Coronary artery (tissue), 2 donors: ENCODE data around the gene POMC.

Experiments
- DNase-seq: peaks from one replicate; pipeline ENCODE4 v3.0.0-alpha.2; 2017; ENCODE audit warnings: low spot score
- H3K27ac ChIP-seq, 2 donors: fragments of 200-600 bp; sonication (generic); one replicate each; pipeline ENCODE4 v1.5.1; 2016 to 2019
- H3K4me3 ChIP-seq: fragments of 200-600 bp; sonication (generic); 2 replicates; pipeline ENCODE4 v1.5.1; 2016; ENCODE audit warnings: mild to moderate bottlenecking, moderate library complexity
- TF ChIP-seq, protein P1 (sequence below): fragments of 200-600 bp; sonication (generic); IDR thresholded peaks from one replicate; pipeline ENCODE4 v1.5.1; 2019; ENCODE audit warnings: antibody characterized with exemption

Gene POMC

GRCh38 chr2:25125976-25126375, 42.4 kb downstream of the POMC start:
- Histone ChIP-seq H3K4me3 (no peak overlapping the region), H3K27ac (no peak overlapping the region)
- TF ChIP-seq, protein P1, sequence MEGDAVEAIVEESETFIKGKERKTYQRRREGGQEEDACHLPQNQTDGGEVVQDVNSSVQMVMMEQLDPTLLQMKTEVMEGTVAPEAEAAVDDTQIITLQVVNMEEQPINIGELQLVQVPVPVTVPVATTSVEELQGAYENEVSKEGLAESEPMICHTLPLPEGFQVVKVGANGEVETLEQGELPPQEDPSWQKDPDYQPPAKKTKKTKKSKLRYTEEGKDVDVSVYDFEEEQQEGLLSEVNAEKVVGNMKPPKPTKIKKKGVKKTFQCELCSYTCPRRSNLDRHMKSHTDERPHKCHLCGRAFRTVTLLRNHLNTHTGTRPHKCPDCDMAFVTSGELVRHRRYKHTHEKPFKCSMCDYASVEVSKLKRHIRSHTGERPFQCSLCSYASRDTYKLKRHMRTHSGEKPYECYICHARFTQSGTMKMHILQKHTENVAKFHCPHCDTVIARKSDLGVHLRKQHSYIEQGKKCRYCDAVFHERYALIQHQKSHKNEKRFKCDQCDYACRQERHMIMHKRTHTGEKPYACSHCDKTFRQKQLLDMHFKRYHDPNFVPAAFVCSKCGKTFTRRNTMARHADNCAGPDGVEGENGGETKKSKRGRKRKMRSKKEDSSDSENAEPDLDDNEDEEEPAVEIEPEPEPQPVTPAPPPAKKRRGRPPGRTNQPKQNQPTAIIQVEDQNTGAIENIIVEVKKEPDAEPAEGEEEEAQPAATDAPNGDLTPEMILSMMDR: no peak
- no peak for DNase-seq

DNA sequence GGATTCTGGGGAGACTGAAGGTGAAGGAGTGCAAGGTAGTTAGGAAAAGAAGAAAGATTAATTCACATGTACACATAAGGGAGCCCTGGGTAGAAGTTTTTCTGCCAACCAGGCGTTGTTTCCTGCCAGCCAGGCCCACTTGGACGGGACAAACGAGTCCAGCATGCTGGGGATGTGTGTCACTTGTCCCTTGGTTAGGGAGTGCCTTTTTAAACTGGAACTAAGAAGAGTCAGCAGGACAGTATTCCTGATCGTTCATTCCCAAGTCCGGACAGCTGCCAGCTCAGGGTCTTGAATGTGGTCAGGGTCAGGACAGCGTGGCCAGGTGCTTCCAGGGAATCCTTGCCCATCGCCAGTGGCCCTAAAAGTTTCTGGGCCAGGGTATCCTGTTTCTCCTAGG, 43.2 kb downstream of the POMC start:
- H3K4me3 ChIP-seq: no peak overlapping the region
- TF ChIP-seq, protein P1: no peak
- H3K27ac ChIP-seq: no peak overlapping the region
- no peak for DNase-seq

DNA sequence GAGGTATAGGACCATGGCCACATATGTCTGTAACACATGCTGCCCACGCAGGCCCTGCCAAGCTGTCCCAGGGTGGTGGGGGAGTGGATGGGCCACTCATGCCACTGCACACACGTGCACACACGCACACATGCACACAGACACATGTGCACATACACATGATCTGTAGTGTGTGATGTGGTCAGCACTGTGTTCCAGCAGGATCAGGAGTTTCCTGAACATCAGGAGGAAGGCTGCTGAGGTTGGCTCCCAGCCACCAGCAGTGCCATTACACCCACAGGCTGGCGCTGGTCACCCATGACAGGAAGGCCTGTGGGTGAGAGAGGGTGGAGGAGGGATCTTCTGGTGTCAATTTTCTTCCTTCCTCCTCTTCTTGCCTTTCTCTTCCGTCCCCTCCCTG, 44.7 kb downstream of the POMC start:
- no peak for DNase-seq
- no peak overlapping the region for H3K27ac ChIP-seq
- no peak overlapping the region for H3K4me3 ChIP-seq
- TF ChIP-seq, protein P1: no peak

GRCh38 chr2:25122367-25122766, 46.0 kb downstream of the POMC start:
- H3K27ac ChIP-seq: no peak overlapping the region
- H3K4me3 ChIP-seq: no peak overlapping the region
- TF ChIP-seq, protein P1: no peak
- DNase-seq: no peak

GRCh38 chr2:25119263-25119662, 49.1 kb downstream of the POMC start:
- TF ChIP-seq, protein P1: no peak
- no peak for DNase-seq
- H3K27ac ChIP-seq: no peak overlapping the region
- H3K4me3 ChIP-seq: no peak overlapping the region

DNA sequence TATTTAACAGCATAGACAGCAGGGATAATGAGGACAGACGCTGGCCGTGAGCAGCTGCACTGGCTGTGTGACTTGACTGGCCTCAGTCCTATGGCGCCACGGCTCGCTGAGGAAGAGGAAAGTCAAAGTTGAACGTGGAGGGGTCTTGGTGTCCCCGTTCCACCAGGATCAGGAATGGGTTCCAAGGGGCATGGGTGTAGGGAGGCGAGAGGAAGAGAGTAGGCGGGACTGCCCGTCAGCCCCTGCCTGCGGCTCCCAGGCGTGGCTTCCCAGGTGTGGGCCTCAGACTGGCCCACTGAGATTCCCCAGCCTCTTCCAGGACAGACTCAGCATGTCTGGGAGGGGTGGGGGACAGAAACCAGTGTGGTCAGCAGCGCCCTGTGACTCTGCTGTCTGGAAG, 51.4 kb downstream of the POMC start:
- H3K27ac ChIP-seq: no peak overlapping the region
- TF ChIP-seq, protein P1: no peak
- DNase-seq: no peak
- H3K4me3 ChIP-seq: no peak overlapping the region

- TF ChIP-seq, protein P1: no peak
- Histone ChIP-seq H3K27ac (no peak overlapping the region), H3K4me3 (no peak overlapping the region)
- no peak for DNase-seq
Observed at GRCh38 chr2:25115902-25116301, 52.5 kb downstream of the POMC start.
